ENCODE results near the gene ZNF664. TPM values are rescaled to one million over a fixed set of nuclear protein-coding genes. Genes with fewer than 3 reads are reported as not detected.

Gene ZNF664
- 10 to 100 TPM; 37.3 to 46.5 (median 43.2) TPM for total RNA-seq
- long read RNA-seq: 0 reads

DNA sequence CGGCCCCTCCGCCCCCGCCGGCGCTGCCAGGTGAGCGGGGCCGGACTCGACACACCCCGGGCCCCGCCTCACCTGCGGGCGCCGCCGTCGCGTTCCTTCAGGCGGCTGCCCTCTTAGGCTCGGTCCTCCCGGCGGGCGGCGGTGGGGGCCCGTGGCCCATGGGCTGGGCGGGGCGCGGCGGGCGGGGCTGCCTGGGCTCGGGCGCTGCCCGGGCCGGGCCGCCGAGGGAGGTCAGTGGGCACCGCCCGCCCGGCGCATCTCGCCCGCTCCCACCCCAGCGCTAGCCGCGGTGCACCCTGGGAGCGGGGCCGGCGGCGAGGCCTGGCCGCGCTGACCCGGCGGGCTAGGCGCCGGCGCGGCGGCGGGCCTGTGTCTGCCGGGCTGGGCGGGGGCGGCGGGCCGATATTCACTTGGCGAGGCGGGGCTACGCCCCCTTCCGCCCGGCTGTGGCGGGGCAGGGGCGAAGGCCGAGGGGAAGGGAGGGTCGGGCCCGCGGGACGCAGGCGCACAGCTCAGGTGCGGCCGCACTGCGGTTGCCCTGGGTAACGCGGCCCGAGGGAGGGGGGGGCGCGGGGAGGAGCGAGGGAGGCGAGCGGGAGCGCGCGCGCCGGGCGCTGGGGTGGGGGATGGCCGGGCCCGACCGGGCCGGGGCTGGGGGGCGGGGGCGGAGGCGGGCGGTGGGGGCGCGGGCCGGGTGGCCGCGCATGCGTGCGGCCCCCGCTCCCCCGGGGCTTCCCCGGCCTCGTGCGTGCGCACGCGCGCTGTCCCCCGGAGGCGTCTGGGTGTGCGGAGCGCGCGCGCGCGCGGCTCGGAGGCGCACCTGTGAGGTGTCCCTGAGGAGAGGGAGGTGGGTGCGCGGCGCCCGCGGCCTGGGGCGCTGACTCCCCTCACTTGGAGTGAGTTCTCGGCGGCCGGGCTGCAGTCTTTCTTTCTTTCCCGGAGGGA lies at the start of gene ZNF664, which contains the start of gene CCDC92:
ZNF664 (plus strand) TSS at position 759 of the 945 bp plus-strand sequence. CDS start 38,930 bp downstream, outside the sequence.
CCDC92 (minus strand) TSS at position 375 of the 945 bp plus-strand sequence. CDS start 28,526 bp downstream, outside the sequence.
- ATAC-seq (peak; percentile 90 to 94 (median 91)), DNase-seq (peak; percentile 96 to 97 (median 97))
- Histone ChIP-seq H3K4me1 (peaks cover 0 to 16% (median 0%) of the 10 kb centered on the region in 4 donors), H3K27me3 (no peaks in the 10 kb centered on the region), H3K9me3 (no peaks in the 10 kb centered on the region), H3K36me3 (peaks cover 0 to 2% (median 0%) of the 10 kb centered on the region in 4 donors), H3K27ac (peak within 1 kb of the TSS; percentile 77 to 86 (median 80)), H3K4me3 (peak within 1 kb of the TSS; percentile 90 to 92 (median 92))
- intact Hi-C loops (cut with DNase I): no loop called here
- no CpG with 5 or more reads among the region's 138 CpGs for WGBS (ENCODE audit: insufficient coverage, low coverage, low lambda C conversion rate, missing lambda C conversion rate)
- TF ChIP-seq, protein P1, sequence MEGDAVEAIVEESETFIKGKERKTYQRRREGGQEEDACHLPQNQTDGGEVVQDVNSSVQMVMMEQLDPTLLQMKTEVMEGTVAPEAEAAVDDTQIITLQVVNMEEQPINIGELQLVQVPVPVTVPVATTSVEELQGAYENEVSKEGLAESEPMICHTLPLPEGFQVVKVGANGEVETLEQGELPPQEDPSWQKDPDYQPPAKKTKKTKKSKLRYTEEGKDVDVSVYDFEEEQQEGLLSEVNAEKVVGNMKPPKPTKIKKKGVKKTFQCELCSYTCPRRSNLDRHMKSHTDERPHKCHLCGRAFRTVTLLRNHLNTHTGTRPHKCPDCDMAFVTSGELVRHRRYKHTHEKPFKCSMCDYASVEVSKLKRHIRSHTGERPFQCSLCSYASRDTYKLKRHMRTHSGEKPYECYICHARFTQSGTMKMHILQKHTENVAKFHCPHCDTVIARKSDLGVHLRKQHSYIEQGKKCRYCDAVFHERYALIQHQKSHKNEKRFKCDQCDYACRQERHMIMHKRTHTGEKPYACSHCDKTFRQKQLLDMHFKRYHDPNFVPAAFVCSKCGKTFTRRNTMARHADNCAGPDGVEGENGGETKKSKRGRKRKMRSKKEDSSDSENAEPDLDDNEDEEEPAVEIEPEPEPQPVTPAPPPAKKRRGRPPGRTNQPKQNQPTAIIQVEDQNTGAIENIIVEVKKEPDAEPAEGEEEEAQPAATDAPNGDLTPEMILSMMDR (IDR thresholded peaks at IDR 0.05): peak in 2 of 4 donors; percentile 31 to 43
- peak; percentile 81 for TF ChIP-seq POLR2A (IDR thresholded peaks at IDR 0.05)

DNA sequence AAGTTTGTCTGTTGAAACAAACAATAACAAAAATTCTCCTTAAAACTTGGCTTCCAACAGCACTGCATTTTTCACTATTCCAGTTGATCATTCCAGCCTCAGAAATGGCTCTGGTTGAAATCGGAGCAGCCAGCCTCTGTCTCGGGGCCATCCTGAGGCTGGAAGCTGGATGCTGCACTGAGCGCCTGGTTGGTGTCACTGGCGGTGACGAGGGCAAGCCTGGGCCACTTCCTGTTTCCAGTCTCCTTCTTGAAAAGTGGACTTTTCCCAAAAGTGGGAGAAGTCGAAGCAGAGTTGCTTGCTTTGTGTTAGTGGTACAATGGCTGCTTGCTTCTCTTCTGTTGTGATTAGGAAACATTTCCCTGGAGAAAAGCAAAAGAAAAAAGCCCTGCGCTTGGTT lies 49.1 kb upstream of the ZNF664 start:
- Histone ChIP-seq H3K4me3 (no peak overlapping the region), H3K9me3 (no peaks in the 10 kb centered on the region), H3K27ac (no peak overlapping the region), H3K4me1 (no peaks in the 10 kb centered on the region), H3K36me3 (no peaks in the 10 kb centered on the region), H3K27me3 (no peaks in the 10 kb centered on the region)
- intact Hi-C loops (cut with DNase I): no loop called here
- no peak for ATAC-seq
- TF ChIP-seq, protein P1 (IDR thresholded peaks at IDR 0.05): no peak
- no peak for TF ChIP-seq POLR2A (IDR thresholded peaks at IDR 0.05)
- DNase-seq: no peak
- 57% methylated on average over 6 of the region's 7 CpGs for WGBS (ENCODE audit: insufficient coverage, low coverage, low lambda C conversion rate, missing lambda C conversion rate)

DNA sequence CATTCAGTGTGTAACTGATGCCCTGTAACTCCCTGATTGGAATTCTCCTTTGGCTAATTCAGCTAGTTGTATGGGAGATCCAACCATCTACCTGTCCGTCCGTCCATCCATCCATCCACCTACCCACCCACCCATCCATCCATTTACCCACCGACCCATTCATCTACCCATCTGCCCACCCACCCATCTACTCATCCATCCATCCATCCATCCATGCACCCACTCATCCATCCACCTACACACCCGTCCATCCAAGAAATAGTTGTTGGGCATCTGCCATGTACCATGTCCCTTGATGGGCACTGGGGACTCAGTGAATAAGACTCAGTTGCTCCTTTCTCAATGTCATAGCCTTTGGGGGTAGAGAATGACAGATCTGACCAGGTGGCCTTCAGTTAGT lies 48.5 kb upstream of the ZNF664 start:
- TF ChIP-seq POLR2A (IDR thresholded peaks at IDR 0.05): no peak
- TF ChIP-seq, protein P1 (IDR thresholded peaks at IDR 0.05): no peak
- no peak overlapping the region for H3K27ac ChIP-seq
- intact Hi-C loops (cut with DNase I): no loop called here

DNA sequence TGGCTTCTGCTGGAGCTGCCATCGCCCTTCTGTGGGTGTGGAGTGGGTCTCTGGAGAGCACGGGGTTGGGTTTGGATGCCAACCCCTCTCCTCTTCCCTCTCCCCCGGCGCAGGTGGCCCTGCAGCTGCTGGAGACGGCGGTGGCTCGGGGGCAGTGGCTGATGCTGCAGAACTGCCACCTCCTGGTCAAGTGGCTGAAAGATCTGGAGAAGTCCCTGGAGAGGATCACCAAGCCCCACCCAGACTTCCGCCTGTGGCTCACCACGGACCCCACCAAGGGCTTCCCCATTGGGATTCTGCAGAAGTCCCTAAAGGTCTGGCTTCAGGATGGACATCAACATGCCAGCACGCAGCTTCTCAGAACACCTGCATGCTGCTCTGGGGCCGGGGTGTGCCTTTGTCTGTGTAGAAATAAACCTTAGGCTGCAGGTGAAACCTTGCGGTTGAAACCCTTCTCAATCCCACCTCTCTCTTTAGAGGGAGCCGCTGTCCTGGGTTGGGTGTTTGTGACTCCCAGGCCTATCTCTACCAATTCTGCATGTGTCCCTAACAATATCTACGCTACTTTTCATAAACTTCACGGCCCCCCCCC lies 44.6 kb upstream of the ZNF664 start:
- H3K36me3 ChIP-seq: no peaks in the 10 kb centered on the region
- TF ChIP-seq POLR2A (IDR thresholded peaks at IDR 0.05): no peak
- TF ChIP-seq, protein P1 (IDR thresholded peaks at IDR 0.05): no peak
- intact Hi-C loops (cut with DNase I): no loop called here
- H3K9me3 ChIP-seq: no peaks in the 10 kb centered on the region
- no peak overlapping the region for H3K4me3 ChIP-seq
- 83% methylated on average over 2 of the region's 15 CpGs for WGBS (ENCODE audit: insufficient coverage, low coverage, low lambda C conversion rate, missing lambda C conversion rate)
- H3K4me1 ChIP-seq: no peaks in the 10 kb centered on the region
- no peak for DNase-seq
- no peak overlapping the region for H3K27ac ChIP-seq
- H3K27me3 ChIP-seq: no peaks in the 10 kb centered on the region
- ATAC-seq: no peak

More for the DNA sequence above, 48.5 kb upstream of the ZNF664 start:
- H3K9me3 ChIP-seq: no peaks in the 10 kb centered on the region
- 90% methylated on average over 4 of the region's 4 CpGs for WGBS (ENCODE audit: insufficient coverage, low coverage, low lambda C conversion rate, missing lambda C conversion rate)
- no peaks in the 10 kb centered on the region for H3K4me1 ChIP-seq
- H3K36me3 ChIP-seq: no peaks in the 10 kb centered on the region
- no peak for ATAC-seq
- DNase-seq: no peak
- H3K27me3 ChIP-seq: no peaks in the 10 kb centered on the region
- H3K4me3 ChIP-seq: no peak overlapping the region
